Measurements from ENCODE around the gene METTL27.

- TF ChIP-seq CTCF (IDR thresholded peaks at IDR 0.05; ENCODE audit: low read depth, low read length, missing input control), result no peak
- TF ChIP-seq ATF3 (IDR thresholded peaks at IDR 0.05), result no peak
- TF ChIP-seq JUND (IDR thresholded peaks at IDR 0.05), result no peak
- TF ChIP-seq RXRA (IDR thresholded peaks at IDR 0.05), result no peak
- no peak for TF ChIP-seq REST (IDR thresholded peaks at IDR 0.05)
- no peak for TF ChIP-seq YY1 (IDR thresholded peaks at IDR 0.05)
- no peak for TF ChIP-seq RAD21 (IDR thresholded peaks at IDR 0.05)
- TF ChIP-seq GABPA (IDR thresholded peaks at IDR 0.05 in 1 of 2, conservative IDR thresholded peaks at IDR 0.05 in 1 of 2), result no peak
- TF ChIP-seq MAX (IDR thresholded peaks at IDR 0.05), result no peak
- no peak for TF ChIP-seq ZBTB33 (IDR thresholded peaks at IDR 0.05)
Measured at GRCh38 chr7:73890555-73891147, 48.3 kb upstream of the METTL27 start.

Measured in liver (tissue), 3 donors.